HG03521 (cell line): ENCODE results near the gene TJAP1.

ENCODE experiments used
- ATAC-seq: cut with Tn5 transposase; IDR thresholded peaks from one replicate; pipeline ENCODE4 v1.9.1; 2021; ENCODE audit warnings: mild to moderate bottlenecking, moderate library complexity; ENCODE audit not compliant: unreplicated experiment

The TJAP1 gene, protein sequence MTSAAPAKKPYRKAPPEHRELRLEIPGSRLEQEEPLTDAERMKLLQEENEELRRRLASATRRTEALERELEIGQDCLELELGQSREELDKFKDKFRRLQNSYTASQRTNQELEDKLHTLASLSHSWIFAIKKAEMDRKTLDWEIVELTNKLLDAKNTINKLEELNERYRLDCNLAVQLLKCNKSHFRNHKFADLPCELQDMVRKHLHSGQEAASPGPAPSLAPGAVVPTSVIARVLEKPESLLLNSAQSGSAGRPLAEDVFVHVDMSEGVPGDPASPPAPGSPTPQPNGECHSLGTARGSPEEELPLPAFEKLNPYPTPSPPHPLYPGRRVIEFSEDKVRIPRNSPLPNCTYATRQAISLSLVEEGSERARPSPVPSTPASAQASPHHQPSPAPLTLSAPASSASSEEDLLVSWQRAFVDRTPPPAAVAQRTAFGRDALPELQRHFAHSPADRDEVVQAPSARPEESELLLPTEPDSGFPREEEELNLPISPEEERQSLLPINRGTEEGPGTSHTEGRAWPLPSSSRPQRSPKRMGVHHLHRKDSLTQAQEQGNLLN

DNA sequence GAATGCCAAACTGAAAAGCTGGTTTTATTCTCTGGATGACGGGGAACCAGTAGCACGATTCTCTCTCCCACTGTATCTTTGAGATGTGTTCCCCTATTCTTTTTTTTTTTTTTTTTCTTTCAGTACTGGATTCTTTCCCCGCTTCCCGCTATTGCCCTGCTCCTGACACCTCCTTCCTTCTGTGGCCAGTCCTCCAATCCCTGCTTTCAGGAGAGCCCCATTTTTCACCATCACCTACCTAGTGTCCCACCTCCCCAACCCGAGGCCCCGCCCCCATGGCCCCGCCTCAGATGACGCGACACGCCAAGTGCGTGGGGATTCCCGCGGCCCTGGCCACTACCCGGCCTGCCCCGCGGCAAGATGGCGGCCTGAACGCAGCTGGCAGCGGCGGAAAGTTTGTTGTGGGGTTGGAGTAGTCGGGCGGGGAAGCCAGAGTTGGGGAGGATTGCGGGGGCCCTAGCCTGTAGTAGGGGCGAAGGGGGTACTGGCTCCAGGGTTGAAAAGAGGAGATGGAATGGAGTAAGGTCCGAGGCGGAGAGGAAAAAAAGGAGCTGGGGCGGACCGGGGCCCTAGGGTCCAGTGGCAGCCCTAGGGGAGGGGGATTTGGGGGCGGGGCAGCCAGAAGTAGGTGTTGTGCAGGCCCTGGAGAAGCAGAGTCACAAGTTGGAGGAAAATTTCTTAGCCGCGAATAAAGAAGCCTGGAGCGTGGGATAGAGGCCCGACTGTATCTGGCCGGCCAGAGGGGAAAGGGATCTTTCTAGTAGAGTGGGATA is at the start of gene TJAP1:
TJAP1 (plus strand) TSS at position 336 of the 773 bp plus-strand sequence. CDS start 21,432 bp downstream, outside the sequence.
- ATAC-seq, result peak; percentile 99

DNA sequence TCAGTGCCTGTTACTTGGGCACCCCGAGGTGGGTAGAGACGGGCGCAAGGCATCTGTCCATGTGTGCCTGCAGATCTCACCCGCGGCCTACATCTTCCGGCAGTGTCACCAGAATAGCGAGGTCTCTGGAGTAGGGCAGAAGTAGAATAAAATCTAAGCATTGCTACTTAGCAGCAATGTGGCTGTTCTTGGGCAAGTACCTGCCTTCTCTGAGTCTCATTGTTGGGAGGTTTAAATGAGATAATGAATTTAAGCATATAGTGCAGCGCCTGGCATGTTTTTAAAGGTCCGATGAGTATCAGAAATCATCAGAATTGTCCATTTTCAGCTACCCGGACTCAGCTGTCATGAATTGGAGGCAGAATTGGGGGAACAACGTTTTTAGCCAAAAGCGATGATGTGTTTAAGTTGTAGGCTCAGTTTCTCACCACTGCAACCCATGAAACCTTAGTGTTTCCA is 49.2 kb upstream of the TJAP1 start:
- ATAC-seq, result no peak

DNA sequence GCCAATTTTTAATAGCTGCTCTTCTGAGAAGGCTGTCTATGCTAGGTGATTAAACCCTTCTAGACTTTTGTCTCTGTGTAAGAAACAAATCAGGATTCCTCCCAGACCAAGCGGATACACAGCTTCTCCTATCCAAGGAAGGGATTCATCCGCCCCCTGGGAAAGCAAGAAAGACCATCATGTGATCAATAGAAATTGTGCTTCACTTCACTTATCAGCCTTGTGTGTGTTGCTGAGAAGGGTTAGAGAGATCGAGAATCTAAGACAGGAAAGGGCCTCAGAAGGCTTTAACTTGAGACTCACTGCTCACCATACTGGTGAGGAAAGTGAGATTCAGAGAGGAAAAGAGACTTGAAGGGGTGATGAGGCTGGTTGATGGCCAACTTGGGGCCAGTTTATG is 48.5 kb upstream of the TJAP1 start:
- no peak for ATAC-seq

DNA sequence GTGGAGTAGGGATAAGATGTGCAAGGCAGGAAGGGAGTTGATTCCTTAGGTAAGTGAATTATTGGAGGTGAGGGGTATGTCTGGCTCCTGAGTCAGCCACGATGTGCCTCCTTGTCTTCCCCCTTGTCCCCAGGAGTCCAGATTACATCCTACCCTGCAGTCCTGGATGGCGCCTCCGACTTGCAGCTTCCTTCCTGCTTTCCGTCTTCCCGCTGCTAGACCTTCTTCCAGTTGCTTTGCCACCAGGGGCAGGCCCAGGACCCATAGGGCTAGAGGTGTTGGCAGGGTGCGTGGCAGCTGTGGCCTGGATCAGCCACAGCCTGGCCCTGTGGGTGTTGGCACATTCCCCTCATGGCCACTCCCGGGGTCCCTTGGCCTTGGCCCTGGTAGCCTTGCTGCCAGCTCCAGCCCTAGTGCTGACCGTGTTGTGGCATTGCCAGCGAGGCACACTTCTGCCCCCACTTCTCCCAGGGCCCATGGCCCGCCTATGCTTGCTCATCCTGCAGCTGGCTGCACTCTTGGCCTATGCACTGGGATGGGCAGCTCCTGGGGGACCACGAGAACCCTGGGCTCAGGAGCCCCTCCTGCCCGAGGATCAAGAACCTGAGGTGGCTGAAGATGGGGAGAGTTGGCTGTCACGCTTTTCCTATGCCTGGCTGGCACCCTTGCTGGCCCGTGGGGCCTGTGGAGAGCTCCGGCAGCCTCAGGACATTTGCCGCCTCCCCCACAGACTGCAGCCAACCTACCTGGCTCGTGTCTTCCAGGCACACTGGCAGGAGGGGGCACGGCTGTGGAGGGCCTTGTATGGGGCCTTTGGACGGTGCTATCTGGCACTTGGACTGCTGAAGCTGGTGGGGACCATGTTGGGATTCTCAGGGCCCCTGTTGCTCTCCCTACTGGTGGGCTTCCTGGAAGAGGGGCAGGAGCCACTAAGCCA is 45.1 kb upstream of the TJAP1 start:
- ATAC-seq, result no peak

DNA sequence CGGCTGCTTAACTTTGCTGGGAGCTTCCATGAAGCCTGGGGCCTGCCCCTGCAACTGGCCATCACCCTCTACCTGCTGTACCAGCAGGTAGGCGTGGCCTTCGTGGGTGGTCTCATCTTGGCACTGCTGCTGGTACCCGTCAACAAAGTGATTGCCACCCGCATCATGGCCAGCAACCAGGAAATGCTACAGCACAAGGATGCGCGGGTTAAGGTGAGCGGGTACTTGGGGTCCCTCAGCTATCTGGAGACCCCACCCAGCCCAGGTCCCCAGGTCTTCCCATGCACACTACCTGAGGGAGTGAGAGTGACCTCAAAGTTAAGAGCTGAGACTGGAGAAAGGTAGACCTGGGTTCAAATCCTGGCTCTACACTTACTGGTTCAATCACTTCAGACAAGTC is 44.2 kb upstream of the TJAP1 start:
- no peak for ATAC-seq

DNA sequence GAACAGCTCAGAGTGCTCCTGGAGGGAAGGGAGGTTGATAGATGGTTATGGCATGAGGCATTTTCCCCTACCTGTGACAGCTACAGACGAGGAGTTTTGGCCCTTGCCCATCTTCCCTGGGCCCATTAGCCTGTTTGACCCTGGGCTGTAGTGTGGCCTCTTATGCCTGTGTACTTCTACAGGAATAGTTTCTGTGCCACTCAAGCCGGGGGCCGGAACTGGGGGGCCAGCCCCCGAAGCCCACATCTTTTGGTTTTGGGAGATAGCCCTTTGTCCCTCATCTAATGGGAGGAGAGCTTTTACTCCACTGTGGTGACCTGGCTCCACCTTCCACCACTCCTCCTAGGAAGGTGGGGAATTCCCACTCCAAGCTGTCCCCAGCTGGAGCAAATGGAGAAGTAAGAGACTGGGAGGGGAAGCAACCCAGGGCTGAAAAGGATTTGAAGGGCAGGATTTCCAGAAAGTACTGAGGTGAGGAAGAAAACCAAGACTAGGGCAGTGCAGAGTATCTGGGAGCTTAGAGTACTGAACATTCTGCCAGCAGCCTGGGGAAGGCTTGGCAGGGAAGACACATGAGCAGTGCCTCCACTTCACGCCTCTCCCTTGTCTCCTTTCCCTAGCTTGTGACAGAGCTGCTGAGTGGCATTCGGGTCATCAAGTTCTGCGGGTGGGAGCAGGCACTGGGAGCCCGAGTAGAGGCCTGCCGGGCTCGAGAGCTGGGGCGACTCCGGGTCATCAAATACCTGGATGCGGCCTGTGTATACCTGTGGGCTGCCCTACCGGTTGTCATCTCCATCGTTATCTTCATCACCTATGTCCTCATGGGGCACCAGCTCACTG is 43.1 kb upstream of the TJAP1 start:
- ATAC-seq, result no peak

DNA sequence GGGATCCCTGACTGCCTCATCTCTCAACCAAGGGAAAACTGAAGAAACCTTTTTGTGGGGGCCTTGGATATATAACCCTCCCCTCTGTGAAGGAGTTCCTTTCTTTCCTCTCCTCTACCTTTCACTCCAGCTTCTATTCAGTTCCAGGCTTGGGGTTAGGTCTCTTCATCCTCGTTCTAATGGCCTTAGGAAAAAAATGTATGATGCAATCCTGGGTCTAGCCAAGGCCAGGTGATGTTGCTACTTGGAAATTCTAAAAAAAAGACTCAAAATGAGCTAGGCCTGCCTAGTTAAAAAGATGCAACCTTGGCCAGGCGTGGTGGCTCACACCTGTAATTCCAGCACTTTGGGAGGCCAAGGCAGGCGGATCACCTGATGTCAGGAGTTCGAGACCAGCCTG is 42.4 kb upstream of the TJAP1 start:
- ATAC-seq, result no peak

DNA sequence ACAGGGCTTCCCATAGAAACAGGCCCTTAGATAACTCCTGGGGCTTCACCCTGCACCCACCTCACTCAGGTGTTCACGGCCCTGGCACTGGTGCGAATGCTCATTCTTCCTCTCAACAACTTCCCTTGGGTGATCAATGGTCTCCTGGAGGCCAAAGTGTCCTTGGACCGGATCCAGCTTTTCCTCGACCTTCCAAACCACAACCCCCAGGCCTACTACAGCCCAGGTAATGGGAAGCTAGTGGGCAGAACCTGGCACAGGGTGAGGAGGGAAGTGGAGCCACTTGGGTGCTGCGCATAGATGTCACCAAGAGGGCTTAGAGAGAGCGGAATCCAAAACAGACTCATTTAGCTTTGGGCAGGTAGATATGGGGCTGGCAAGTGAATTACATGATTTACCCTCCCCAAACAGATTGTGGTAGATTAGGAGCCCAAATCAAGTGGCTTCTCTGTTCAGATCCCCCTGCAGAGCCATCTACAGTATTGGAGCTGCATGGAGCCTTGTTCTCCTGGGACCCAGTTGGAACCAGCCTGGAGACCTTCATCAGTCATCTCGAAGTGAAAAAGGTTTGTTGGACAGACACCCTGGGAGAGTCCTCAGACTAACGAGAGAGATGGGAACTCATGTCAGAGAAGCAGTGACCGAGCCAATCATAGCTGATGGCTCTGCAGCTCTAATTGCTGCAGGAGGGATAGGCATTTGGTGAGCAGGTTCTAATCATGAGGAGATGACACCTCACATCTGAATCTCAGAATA is 41.5 kb upstream of the TJAP1 start:
- no peak for ATAC-seq

DNA sequence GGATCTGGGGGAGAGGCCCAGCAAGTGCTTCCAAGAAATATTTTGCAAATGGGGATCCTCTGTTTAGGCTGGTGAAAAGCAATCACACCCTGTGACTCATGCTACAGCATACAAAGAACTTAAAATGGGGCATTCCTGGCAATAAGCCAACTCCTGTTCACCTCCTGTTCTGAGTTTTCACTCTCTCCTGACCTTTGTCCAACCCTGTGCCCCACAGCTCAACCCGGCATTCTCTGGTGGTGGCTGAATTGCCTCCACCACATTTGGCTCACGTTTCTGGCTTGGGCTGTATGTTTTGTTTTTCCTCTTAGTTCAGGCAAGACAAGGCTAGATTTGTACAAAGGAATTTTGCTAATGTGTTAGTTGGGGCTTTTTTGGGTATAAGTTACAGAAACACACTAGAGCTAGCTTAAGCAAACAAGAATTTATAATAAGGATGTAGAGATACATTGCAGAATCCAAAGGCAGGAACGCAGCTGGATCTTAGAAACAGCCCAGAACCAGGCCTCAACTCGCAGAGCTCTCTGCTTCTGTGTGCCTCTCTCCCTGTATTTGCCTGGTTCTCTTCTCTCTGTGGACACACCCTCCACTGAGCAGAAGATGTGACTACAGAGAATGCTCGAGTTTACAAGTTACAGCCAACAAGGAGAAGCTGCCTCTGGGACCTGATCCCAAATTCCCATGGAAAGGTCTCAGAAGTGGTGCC is 40.6 kb upstream of the TJAP1 start:
- ATAC-seq, result no peak

DNA sequence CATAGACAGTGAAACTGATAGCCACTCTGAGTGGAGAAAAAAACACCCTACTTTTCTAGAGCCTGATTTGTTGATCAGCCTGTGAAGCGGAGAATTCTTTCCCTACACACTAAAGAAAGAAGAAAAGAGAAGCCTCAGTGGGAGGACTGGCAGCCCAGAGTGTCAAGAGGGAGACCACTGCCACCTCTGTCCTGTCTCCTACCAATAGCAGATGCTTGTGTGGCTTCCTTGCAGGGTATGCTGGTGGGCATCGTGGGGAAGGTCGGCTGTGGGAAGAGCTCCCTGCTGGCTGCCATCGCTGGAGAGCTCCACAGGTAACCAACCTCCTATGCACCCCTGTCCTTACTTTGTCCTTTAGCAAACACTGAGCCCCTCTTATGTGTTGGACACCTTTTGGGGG is 39.7 kb upstream of the TJAP1 start:
- no peak for ATAC-seq

DNA sequence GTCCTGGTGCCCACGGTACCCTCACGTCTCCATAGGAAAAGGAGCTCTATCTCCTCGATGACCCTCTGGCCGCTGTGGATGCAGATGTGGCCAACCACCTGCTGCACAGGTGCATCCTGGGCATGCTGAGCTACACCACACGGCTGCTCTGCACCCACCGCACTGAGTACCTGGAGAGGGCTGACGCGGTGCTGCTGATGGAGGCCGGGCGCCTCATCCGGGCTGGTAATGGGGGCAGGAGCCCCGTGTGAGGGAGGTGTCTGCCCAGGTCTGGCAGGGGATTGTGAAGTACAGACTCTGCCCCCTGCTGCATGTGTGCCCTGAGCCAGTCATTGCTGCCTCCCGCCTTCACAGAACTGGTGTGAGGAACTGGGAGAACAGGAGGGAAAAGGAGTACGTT is 34.4 kb upstream of the TJAP1 start:
- no peak for ATAC-seq

DNA sequence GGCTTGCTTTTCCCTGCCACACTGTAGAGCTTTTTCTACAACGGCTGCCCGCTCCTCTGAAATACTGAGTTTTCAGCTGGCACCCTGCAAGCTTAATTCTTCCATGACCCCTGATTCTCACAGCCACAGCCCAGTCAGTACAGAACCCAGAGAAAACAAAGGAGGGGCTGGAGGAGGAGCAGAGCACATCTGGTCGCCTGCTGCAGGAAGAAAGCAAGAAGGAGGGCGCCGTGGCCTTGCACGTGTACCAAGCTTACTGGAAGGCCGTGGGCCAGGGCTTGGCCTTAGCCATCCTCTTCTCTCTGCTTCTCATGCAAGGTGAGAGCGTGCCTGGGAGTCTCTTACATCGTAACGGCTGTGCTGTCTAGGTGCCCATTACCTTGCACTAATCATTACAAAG is 33.3 kb upstream of the TJAP1 start:
- ATAC-seq, result no peak

DNA sequence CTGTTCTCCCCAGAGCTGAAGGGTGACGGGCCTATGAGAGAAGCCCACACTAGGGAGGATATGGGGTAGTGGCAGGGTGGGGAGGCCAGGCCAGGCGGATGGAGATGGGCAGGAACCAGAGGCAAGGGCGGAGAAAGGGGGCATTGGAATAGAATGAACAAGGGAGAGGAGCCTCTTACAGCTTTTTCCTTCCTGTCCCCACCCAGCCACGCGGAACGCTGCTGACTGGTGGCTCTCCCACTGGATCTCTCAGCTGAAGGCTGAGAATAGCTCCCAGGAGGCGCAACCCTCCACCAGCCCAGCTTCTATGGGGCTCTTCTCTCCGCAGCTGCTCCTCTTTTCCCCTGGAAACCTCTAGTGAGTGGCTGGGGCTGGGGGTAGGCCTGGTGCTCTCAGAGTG is 32.8 kb upstream of the TJAP1 start:
- ATAC-seq, result no peak

DNA sequence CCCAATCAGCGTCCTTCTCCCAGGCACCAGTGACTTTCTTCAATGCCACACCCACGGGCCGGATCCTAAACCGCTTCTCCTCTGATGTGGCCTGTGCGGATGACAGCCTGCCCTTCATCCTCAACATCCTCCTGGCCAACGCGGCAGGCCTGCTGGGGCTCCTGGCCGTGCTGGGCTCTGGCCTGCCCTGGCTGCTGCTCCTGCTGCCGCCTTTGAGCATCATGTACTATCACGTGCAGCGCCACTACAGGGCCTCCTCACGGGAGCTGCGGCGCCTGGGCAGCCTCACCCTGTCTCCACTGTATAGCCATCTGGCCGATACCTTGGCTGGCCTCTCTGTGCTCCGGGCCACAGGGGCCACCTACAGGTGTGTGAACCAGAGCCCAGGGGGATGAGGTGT is 31.8 kb upstream of the TJAP1 start:
- no peak for ATAC-seq

DNA sequence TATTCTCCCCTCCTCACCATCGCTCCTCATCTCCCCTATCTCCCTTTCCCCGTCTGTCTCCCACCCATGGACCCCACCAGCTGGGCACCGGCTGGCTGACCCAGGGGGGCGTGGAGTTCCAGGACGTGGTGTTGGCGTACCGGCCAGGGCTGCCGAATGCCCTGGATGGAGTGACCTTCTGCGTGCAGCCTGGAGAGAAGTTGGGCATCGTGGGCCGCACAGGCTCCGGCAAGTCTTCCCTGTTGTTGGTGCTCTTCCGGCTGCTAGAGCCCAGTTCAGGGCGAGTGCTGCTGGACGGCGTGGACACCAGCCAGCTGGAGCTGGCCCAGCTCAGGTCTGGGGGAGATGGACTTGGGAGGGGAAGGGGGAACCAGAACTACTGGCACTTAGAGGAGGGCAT is 29.8 kb upstream of the TJAP1 start:
- no peak for ATAC-seq

DNA sequence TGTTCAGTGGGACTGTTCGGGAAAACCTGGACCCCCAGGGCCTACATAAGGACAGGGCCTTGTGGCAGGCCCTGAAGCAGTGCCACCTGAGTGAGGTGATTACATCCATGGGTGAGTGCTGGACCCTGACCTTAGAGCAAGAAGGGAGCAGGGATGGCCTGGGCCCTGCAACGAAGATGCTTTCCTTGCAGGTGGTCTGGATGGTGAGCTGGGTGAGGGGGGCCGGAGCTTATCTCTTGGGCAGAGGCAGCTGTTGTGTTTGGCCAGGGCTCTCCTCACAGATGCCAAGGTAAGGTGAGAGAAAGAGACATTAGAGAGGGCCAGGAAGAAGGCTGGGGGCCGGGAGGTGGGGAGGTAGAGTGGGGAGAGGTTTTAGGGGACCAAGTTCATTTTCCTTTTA is 28.5 kb upstream of the TJAP1 start:
- ATAC-seq, result no peak

DNA sequence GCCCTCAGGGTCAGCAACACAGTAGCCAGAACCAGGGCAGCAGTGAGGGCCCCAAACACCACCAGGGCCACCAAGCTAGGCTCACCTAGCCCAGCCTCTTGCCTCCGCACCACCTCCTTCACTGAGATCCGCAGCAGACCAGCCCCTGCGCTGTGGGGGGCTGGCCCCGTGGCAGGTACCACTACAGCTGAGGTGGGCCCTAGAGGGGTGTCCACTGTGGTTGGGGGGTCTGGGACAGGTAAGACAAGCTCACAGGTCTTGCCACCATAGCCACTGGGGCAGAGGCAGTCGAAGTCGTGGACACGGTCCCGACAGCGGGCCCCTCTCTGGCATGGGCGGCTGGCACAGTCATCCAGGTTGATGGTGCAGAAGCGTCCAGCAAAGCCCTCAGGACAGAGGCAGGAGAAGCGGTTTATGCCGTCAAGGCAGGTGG is 26.7 kb upstream of the TJAP1 start:
- ATAC-seq, result no peak

DNA sequence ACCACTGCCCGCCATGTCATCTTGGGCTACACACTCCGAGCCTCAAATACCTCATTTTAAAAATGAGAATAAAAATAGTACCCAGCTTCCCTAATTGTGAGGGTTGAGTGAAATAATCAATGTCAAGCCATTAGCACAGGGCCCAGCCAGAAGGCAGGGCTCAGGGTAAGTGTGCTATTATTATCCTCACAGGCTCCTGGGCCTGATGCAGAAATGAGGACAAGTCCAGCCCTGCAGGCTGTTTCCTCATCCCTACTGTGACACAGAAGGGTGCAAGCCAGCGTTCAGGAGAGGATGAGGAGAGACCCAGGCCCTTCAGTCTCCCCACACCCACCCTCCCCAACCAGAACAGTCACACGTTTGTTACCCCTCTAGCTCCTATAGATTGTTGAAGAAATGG is 26.0 kb upstream of the TJAP1 start:
- no peak for ATAC-seq

DNA sequence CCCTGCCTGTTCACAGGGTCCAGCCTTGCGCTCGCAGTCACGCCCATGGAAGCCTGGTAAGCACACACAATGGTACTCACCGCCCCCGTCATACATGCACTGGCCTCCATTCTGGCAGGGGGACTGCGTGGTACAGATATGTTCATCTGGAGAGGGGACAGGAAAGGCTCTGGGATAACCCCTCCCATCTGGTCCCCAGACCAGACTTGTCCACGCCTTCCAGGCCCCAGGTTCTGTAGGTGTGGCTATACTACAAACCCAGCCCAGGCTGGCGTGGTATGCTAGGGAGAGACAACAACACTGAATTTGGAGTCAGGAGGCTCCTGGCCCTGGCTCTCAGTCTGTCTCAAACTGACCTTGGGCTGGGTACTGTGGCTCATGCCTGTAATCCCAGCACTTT is 25.4 kb upstream of the TJAP1 start:
- ATAC-seq, result no peak
